Loucy (cell line): ENCODE results near the gene NFATC3.
"Not testable (repeated sequence)": the region's sequence is repeated elsewhere in the genome, so short reads cannot be mapped to it uniquely, and the experiment has no call there.

Source experiments
- H2AFZ ChIP-seq: fragments of 200-600 bp; sonication (generic); 2 replicates; pipeline ENCODE4 v1.6.0; 2016; ENCODE audit warnings: antibody characterized with exemption, mild to moderate bottlenecking, low read length, moderate library complexity
- H3F3A ChIP-seq: fragments of 200-600 bp; 2 replicates; pipeline ENCODE4 v1.6.0; 2016; ENCODE audit warnings: antibody characterized with exemption, low read depth, mild to moderate bottlenecking
- H3K27me3 ChIP-seq: fragments of 200-600 bp; sonication (generic); 2 replicates; pipeline ENCODE4 v1.6.1; 2014; ENCODE audit warnings: low read length, mild to moderate bottlenecking; ENCODE audit not compliant: insufficient read depth, poor library complexity, severe bottlenecking
- H3K36me3 ChIP-seq: fragments of 200-600 bp; sonication (generic); 2 replicates; pipeline ENCODE4 v1.6.1; 2016; ENCODE audit warnings: low read length; ENCODE audit not compliant: insufficient read depth
- H3K4me1 ChIP-seq: fragments of 200-600 bp; sonication (generic); 2 replicates; pipeline ENCODE4 v1.5.1; 2014; ENCODE audit warnings: low read length, mild to moderate bottlenecking; ENCODE audit not compliant: insufficient read depth, poor library complexity, severe bottlenecking
- H3K4me2 ChIP-seq: fragments of 200-600 bp; sonication (generic); 2 replicates; pipeline ENCODE4 v1.6.0; 2014; ENCODE audit warnings: antibody characterized with exemption, low read length, low read depth, mild to moderate bottlenecking; ENCODE audit not compliant: poor library complexity, severe bottlenecking
- H3K4me3 ChIP-seq: fragments of 200-600 bp; sonication (generic); 2 replicates; pipeline ENCODE4 v1.5.1; 2014; ENCODE audit warnings: low read length, mild to moderate bottlenecking, mixed read lengths; ENCODE audit not compliant: poor library complexity, severe bottlenecking
- H3K79me2 ChIP-seq: fragments of 200-600 bp; sonication (generic); 2 replicates; pipeline ENCODE4 v1.6.1; 2014; ENCODE audit warnings: low read length; ENCODE audit not compliant: insufficient read depth
- H3K9ac ChIP-seq: fragments of 200-600 bp; sonication (generic); 2 replicates; pipeline ENCODE4 v1.6.0; 2014; ENCODE audit warnings: mild to moderate bottlenecking, low read depth, low read length, moderate library complexity; ENCODE audit not compliant: poor library complexity, severe bottlenecking
- H3K9me2 ChIP-seq: fragments of 200-600 bp; sonication (generic); replicated peaks from 2 replicates; pipeline ENCODE4 v1.6.1; 2016; ENCODE audit warnings: low read depth, low read length, mixed read lengths
- H3K9me3 ChIP-seq: fragments of 200-600 bp; sonication (generic); 2 replicates; pipeline ENCODE4 v1.6.1; 2014; ENCODE audit warnings: mild to moderate bottlenecking, antibody characterized with exemption, low read length, low read depth; ENCODE audit not compliant: insufficient read depth
- H4K20me1 ChIP-seq: fragments of 200-600 bp; sonication (generic); 2 replicates; pipeline ENCODE4 v1.6.0; 2014; ENCODE audit warnings: antibody characterized with exemption, low read length, mild to moderate bottlenecking; ENCODE audit not compliant: insufficient read depth, poor library complexity, severe bottlenecking
- CTCF ChIP-seq: fragments of 200-600 bp; sonication (generic); conservative IDR thresholded peaks from 2 replicates; pipeline ENCODE4 v1.5.1; 2014; ENCODE audit warnings: mild to moderate bottlenecking, antibody characterized with exemption, low read length
- EZH2phosphoT487 ChIP-seq: fragments of 200-600 bp; IDR thresholded peaks from 2 replicates; pipeline ENCODE4 v1.6.1; 2018; ENCODE audit warnings: antibody characterized with exemption, mild to moderate bottlenecking, moderate library complexity, borderline replicate concordance

Gene NFATC3

GRCh38 chr16:68162413-68162812 is 77.2 kb downstream of the NFATC3 start:
- Histone ChIP-seq H4K20me1 (peaks cover 4% of the 10 kb centered on the region), H2AFZ (no peak overlapping the region), H3K9ac (no peak overlapping the region), H3K9me2 (no peaks in the 10 kb centered on the region), H3K79me2 (no peaks in the 10 kb centered on the region), H3K36me3 (peaks cover 71% of the 10 kb centered on the region), H3K4me2 (no peak overlapping the region), H3F3A (no peaks in the 10 kb centered on the region), H3K4me1 (no peaks in the 10 kb centered on the region), H3K27me3 (no peaks in the 10 kb centered on the region), H3K9me3 (no peaks in the 10 kb centered on the region), H3K4me3 (no peak overlapping the region)
- TF ChIP-seq EZH2phosphoT487 (no peak), CTCF (no peak)

- peaks cover 72% of the 10 kb centered on the region for H3K36me3 ChIP-seq
- not testable (repeated sequence) for H3K4me2 ChIP-seq
Measured at GRCh38 chr16:68163275-68163674, 78.1 kb downstream of the NFATC3 start.

GRCh38 chr16:68166264-68166663 is 81.1 kb downstream of the NFATC3 start:
- Histone ChIP-seq H3F3A (no peaks in the 10 kb centered on the region), H3K9ac (no peak overlapping the region), H4K20me1 (peaks cover 9% of the 10 kb centered on the region), H3K36me3 (peaks cover 63% of the 10 kb centered on the region; the same call in 1 of the 2 replicates), H3K4me2 (no peak overlapping the region), H3K4me1 (no peaks in the 10 kb centered on the region), H3K79me2 (no peaks in the 10 kb centered on the region), H3K27me3 (no peaks in the 10 kb centered on the region), H3K4me3 (no peak overlapping the region), H3K9me2 (no peaks in the 10 kb centered on the region), H3K9me3 (no peaks in the 10 kb centered on the region), H2AFZ (no peak overlapping the region)
- TF ChIP-seq EZH2phosphoT487 (no peak), CTCF (no peak)

More at GRCh38 chr16:68163275-68163674, 78.1 kb downstream of the NFATC3 start:
- H3K9ac ChIP-seq, H3K27me3 ChIP-seq, H2AFZ ChIP-seq, H3K4me1 ChIP-seq, H3F3A ChIP-seq, H3K4me3 ChIP-seq, H3K9me2 ChIP-seq, H4K20me1 ChIP-seq, H3K9me3 ChIP-seq, H3K79me2 ChIP-seq: not testable (repeated sequence)

GRCh38 chr16:68179196-68179795 is 94.1 kb downstream of the NFATC3 start:
- Histone ChIP-seq H3K36me3 (peaks cover 81% of the 10 kb centered on the region; the same call in 1 of the 2 replicates), H3K79me2 (no peaks in the 10 kb centered on the region), H3K4me3 (no peak overlapping the region), H3F3A (no peaks in the 10 kb centered on the region), H4K20me1 (peaks cover under 1% of the 10 kb centered on the region), H3K9ac (no peak overlapping the region), H3K27me3 (no peaks in the 10 kb centered on the region), H3K4me2 (no peak overlapping the region), H3K4me1 (no peaks in the 10 kb centered on the region), H2AFZ (no peak overlapping the region), H3K9me2 (no peaks in the 10 kb centered on the region), H3K9me3 (no peaks in the 10 kb centered on the region)
- TF ChIP-seq EZH2phosphoT487 (no peak), CTCF (no peak)
